ENCODE data around the gene C16orf89. TPM values are rescaled to one million over a fixed set of nuclear protein-coding genes. Genes with fewer than 3 reads are reported as not detected.

C16orf89 gene
- total RNA-seq, 1 experiment from 2014 or later: not detected

- Histone ChIP-seq H3K9me3 (no peaks in the 10 kb centered on the region), H3K4me1 (no peaks in the 10 kb centered on the region), H3K36me3 (ENCODE audit: control insufficient read depth, insufficient read depth, low read length) (no peaks in the 10 kb centered on the region), H3K27me3 (replicated peaks; ENCODE audit: control insufficient read depth, insufficient read depth, low read length) (no peaks in the 10 kb centered on the region), H3K4me3 (ENCODE audit: low read depth, low read length) (no peak overlapping the region)
- no peaks in the 10 kb centered on the region for H3K36me3 Mint-ChIP-seq (ENCODE audit: insufficient read depth, unreplicated experiment)
- H3K4me1 Mint-ChIP-seq (ENCODE audit: low read depth, unreplicated experiment): no peaks in the 10 kb centered on the region
- H3K9me3 Mint-ChIP-seq (ENCODE audit: unreplicated experiment): no peaks in the 10 kb centered on the region
- intact Hi-C loops (cut with micrococcal nuclease; ENCODE audit: unreplicated experiment): no loop called here
- DNase-seq: no peak
- TF ChIP-seq, protein P1, sequence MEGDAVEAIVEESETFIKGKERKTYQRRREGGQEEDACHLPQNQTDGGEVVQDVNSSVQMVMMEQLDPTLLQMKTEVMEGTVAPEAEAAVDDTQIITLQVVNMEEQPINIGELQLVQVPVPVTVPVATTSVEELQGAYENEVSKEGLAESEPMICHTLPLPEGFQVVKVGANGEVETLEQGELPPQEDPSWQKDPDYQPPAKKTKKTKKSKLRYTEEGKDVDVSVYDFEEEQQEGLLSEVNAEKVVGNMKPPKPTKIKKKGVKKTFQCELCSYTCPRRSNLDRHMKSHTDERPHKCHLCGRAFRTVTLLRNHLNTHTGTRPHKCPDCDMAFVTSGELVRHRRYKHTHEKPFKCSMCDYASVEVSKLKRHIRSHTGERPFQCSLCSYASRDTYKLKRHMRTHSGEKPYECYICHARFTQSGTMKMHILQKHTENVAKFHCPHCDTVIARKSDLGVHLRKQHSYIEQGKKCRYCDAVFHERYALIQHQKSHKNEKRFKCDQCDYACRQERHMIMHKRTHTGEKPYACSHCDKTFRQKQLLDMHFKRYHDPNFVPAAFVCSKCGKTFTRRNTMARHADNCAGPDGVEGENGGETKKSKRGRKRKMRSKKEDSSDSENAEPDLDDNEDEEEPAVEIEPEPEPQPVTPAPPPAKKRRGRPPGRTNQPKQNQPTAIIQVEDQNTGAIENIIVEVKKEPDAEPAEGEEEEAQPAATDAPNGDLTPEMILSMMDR (IDR thresholded peaks at IDR 0.05; ENCODE audit: insufficient read depth in 1 of 2, low read depth in 1 of 2, low read length in 1 of 2, severe bottlenecking in 1 of 2, unreplicated experiment in 1 of 2): no peak
- H3K27me3 Mint-ChIP-seq (ENCODE audit: insufficient read depth, unreplicated experiment): peaks cover 4% of the 10 kb centered on the region
- no peak overlapping the region for H3K27ac Mint-ChIP-seq (ENCODE audit: unreplicated experiment)
- ChIA-PET POLR2A (no interaction called here), CTCF (no interaction called here)
- H3K4me3 Mint-ChIP-seq (ENCODE audit: unreplicated experiment): no peak overlapping the region
- BruUV-seq (replicated peaks): no TSS peak
These were observed 5.6 kb downstream of the C16orf89 start for GRCh38 chr16:5060073-5060641.

DNA sequence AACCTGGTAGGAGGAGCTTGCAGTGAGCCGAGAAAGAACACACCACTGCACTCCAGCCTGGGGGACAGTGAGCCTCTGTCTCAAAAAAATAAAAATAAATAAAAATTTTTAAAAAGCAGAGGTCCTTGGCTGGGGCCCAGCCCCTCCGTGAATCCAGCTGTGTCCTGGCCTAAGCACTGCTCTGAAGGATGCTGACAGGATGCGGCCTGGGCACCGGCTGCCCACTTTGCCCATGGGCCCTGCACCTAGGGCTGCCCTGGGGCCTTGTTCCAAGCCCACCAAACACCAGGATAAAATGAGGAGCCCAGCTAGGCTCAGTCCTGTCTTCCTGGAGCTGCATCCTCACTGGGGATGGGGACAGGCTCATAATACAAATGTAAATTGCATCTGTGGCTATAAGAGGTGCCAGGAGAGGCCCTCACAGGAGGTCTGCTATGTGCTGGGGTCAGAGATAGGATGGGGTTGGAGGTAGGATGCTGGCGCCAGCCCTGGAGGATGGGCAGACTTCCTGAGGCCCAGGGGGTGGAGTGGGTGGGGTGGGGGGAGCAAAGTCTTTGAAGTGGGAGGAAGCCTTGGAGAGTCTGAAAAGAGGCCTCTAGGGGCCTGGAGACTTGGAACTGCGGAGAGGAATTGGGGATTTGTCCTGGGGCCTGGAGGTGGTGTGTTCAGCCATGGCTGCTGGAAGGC, 6.2 kb downstream of the C16orf89 start:
- H3K4me3 Mint-ChIP-seq (ENCODE audit: unreplicated experiment): no peak overlapping the region
- Histone ChIP-seq H3K4me1 (no peaks in the 10 kb centered on the region), H3K9me3 (no peaks in the 10 kb centered on the region), H3K36me3 (ENCODE audit: control insufficient read depth, insufficient read depth, low read length) (no peaks in the 10 kb centered on the region), H3K27me3 (replicated peaks; ENCODE audit: control insufficient read depth, insufficient read depth, low read length) (no peaks in the 10 kb centered on the region), H3K4me3 (ENCODE audit: low read depth, low read length) (no peak overlapping the region)
- peaks cover 4% of the 10 kb centered on the region for H3K27me3 Mint-ChIP-seq (ENCODE audit: insufficient read depth, unreplicated experiment)
- intact Hi-C loops (cut with micrococcal nuclease; ENCODE audit: unreplicated experiment): no loop called here
- no peaks in the 10 kb centered on the region for H3K36me3 Mint-ChIP-seq (ENCODE audit: insufficient read depth, unreplicated experiment)
- CTCF ChIA-PET: no interaction called here
- no peak for DNase-seq
- no peaks in the 10 kb centered on the region for H3K4me1 Mint-ChIP-seq (ENCODE audit: low read depth, unreplicated experiment)
- POLR2A ChIA-PET: no interaction called here
- H3K27ac Mint-ChIP-seq (ENCODE audit: unreplicated experiment): no peak overlapping the region
- no peaks in the 10 kb centered on the region for H3K9me3 Mint-ChIP-seq (ENCODE audit: unreplicated experiment)
- no TSS peak for BruUV-seq (replicated peaks)
- TF ChIP-seq, protein P1 (IDR thresholded peaks at IDR 0.05; ENCODE audit: insufficient read depth in 1 of 2, low read depth in 1 of 2, low read length in 1 of 2, severe bottlenecking in 1 of 2, unreplicated experiment in 1 of 2): no peak

DNA sequence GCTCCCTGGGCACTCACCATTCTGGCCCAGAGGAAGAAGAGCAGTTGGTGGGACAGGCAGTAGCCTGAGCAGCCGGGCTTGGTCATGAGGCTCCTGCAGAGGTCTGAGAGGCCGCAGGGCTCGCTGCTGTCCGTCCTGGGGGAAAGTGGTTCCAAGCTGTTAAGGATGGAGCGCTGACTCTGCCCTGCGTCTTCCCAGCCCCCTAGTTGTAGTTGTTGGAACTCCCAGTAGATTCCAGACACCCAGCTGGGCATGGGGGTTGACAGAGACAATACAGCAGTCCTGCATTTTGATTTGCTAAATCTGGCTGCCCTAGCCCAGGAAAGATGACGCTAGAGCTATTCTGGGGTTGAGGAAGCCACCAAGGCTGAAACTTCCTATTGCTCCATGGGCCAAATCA, 7.3 kb downstream of the C16orf89 start:
- Mint-ChIP-seq H3K9me3 (ENCODE audit: unreplicated experiment) (no peaks in the 10 kb centered on the region), H3K4me3 (ENCODE audit: unreplicated experiment) (no peak overlapping the region), H3K27ac (ENCODE audit: unreplicated experiment) (no peak overlapping the region), H3K27me3 (ENCODE audit: insufficient read depth, unreplicated experiment) (peaks cover 4% of the 10 kb centered on the region), H3K36me3 (ENCODE audit: insufficient read depth, unreplicated experiment) (no peaks in the 10 kb centered on the region), H3K4me1 (ENCODE audit: low read depth, unreplicated experiment) (no peaks in the 10 kb centered on the region)
- TF ChIP-seq, protein P1 (IDR thresholded peaks at IDR 0.05; ENCODE audit: insufficient read depth in 1 of 2, low read depth in 1 of 2, low read length in 1 of 2, severe bottlenecking in 1 of 2, unreplicated experiment in 1 of 2): peak; percentile 10 to 32
- no peaks in the 10 kb centered on the region for H3K27me3 ChIP-seq (replicated peaks; ENCODE audit: control insufficient read depth, insufficient read depth, low read length)
- H3K4me1 ChIP-seq: no peaks in the 10 kb centered on the region
- intact Hi-C loops (cut with micrococcal nuclease; ENCODE audit: unreplicated experiment): no loop called here
- no peaks in the 10 kb centered on the region for H3K36me3 ChIP-seq (ENCODE audit: control insufficient read depth, insufficient read depth, low read length)
- POLR2A ChIA-PET: no interaction called here
- no TSS peak for BruUV-seq (replicated peaks)
- CTCF ChIA-PET: interaction anchor here (0.6 to 0.9 kb wide), 2 partner anchors 18 to 100 kb away, joined by 4 to 7 read pairs; partner anchors contain the start of gene SEC14L5
- peak in 1 of 2 experiments; percentile 41 for DNase-seq
- no peaks in the 10 kb centered on the region for H3K9me3 ChIP-seq
- no peak overlapping the region for H3K4me3 ChIP-seq (ENCODE audit: low read depth, low read length)
